GM19467 (cell line): ENCODE measurements around the gene KMT2B.
"Not testable (repeated sequence)": the region's sequence is repeated elsewhere in the genome, so short reads cannot be mapped to it uniquely, and the experiment has no call there.

Experiments
- ATAC-seq: cut with Tn5 transposase; IDR thresholded peaks from one replicate; pipeline ENCODE4 v1.9.1; 2021; ENCODE audit warnings: mild to moderate bottlenecking, moderate library complexity; ENCODE audit not compliant: unreplicated experiment

Gene KMT2B

GRCh38 chr19:35712567-35713505, 5.0 kb upstream of the KMT2B start:
- no peak for ATAC-seq

- ATAC-seq, result no peak
Measured at GRCh38 chr19:35713506-35713850, 4.3 kb upstream of the KMT2B start.

- ATAC-seq, result no peak
Measured at GRCh38 chr19:35713904-35714495, 3.8 kb upstream of the KMT2B start.

- no peak for ATAC-seq
Measured at GRCh38 chr19:35714601-35715354, 3.0 kb upstream of the KMT2B start.

DNA sequence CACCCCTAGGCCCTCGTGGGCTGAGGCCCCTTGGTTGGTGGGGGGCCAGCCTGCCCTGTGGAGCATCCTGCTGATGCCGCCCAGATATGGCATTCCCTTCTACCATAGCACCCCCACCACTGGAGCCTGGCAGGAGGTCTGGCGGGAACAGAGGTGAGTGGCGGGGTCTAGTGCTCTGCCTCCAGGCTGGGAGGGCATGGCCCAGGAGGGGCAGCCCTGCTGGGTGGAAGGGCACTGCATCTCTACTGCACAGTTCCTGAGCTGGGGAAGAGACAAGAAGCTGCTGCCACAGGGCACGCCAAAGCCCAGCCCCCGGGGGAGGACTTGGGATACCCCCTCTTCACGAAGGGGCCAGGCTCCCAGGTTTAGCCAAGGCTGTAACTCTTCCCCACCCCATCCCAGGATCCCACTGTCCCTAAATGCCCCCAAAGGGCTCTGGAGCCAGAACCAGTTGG, 2.4 kb upstream of the KMT2B start:
- no peak for ATAC-seq

GRCh38 chr19:35715981-35716800, 1.6 kb upstream of the KMT2B start:
- no peak for ATAC-seq

DNA sequence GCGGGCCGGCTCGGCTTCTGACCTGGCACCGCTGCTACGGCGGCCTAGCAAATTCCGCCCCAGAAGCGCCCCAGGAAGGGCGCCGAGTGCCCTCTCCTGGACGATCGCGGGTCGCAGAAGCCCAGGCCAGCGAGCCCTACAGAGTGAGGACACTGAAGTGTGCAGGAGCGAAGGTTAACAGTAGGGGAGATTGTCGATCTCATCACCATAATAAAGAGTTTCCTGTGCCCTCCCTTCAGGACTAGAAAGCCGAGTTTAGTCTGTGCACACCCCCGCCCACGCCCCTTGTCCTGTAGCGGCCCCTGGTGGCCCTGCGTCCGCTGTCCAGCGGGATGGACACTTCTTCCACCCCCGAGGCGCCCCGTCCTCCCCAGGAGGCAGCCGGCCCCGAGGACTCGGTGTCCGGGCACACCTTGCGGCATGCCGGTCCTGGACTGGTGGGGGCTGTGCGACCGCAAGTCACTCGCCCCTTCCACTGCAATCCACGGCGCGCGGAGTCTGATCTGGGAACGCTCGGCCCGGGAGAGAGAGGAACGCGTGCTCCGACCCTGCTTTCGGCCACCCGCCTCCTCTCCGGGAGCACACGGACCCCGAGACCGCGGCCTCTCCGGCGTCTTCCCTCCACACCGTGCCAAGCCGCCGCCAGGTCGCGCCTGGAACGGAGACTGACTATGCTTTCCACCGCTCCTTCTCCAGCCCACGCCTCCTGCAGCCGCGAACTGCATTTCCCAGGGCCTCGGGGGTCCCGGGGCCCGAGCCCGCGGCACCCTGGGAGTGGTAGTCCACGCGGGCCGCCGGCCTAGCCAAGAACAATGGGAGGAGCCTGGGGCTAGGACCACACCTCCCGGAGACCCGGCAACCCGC, 770 bp upstream of the KMT2B start:
- peak; percentile 56 for ATAC-seq

GRCh38 chr19:35718345-35719041, 690 bp downstream of the KMT2B start:
- ATAC-seq, result peak; percentile 4

DNA sequence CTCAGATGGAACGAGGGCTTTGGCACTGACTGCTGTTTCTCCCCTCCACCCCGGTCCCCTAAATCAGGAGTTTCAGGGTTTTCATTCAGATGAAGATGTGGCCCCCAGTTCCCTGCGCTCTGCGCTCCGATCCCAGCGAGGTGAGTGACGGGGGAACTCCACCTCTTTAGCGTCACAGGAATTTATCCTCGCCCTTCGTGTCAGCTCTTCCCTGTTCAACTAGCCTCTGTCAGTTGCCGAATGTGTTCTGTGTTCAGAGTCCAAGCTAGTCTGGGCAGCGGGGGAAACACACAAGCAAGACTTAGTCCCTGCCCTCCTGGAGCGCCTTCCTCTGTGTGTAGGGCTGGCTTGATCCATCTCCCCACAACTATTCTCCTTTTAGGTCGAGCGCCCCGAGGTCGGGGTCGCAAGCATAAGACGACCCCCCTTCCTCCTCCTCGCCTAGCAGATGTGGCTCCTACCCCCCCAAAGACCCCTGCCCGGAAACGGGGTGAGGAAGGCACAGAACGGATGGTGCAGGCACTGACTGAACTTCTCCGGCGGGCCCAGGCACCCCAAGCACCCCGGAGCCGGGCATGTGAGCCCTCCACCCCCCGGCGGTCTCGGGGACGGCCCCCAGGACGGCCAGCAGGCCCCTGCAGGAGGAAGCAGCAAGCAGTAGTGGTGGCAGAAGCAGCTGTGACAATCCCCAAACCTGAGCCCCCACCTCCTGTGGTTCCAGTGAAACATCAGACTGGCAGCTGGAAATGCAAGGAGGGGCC, 1.8 kb downstream of the KMT2B start:
- no peak for ATAC-seq

GRCh38 chr19:35720163-35720524, 2.3 kb downstream of the KMT2B start:
- no peak for ATAC-seq

DNA sequence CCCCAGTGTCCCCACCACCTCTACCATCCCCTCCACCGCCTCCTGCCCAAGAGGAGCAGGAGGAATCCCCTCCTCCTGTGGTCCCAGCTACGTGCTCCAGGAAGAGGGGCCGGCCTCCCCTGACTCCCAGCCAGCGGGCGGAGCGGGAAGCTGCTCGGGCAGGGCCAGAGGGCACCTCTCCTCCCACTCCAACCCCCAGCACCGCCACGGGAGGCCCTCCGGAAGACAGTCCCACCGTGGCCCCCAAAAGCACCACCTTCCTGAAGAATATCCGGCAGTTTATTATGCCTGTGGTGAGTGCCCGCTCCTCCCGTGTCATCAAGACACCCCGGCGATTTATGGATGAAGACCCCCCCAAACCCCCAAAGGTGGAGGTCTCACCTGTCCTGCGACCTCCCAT, 2.8 kb downstream of the KMT2B start:
- no peak for ATAC-seq

- no peak for ATAC-seq
Measured at GRCh38 chr19:35721374-35721773, 3.6 kb downstream of the KMT2B start.

DNA sequence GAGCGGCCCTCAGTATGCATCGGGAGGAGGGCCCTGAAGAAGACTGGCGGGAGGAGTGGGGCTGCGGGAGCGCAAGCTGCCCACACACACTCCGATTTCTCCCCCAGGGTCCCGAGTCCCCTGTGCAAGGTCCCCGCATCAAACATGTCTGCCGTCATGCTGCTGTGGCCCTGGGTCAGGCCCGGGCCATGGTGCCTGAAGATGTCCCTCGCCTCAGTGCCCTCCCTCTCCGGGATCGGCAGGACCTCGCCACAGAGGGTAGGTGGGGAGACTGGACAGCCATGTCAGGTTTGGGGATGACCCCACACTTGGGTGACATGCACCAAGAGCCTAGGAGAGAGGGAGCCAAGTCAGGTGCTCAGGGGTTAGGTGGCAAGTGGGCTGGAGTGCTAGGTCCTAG, 4.7 kb downstream of the KMT2B start:
- no peak for ATAC-seq

GRCh38 chr19:35722897-35723296, 5.1 kb downstream of the KMT2B start:
- no peak for ATAC-seq

- no peak for ATAC-seq
Measured at GRCh38 chr19:35723671-35724070, 5.9 kb downstream of the KMT2B start.

GRCh38 chr19:35724132-35724531, 6.3 kb downstream of the KMT2B start:
- ATAC-seq, result not testable (repeated sequence)

GRCh38 chr19:35724560-35724959, 6.8 kb downstream of the KMT2B start:
- ATAC-seq, result no peak

GRCh38 chr19:35725216-35725861, 7.5 kb downstream of the KMT2B start:
- ATAC-seq, result no peak
